ENCODE measurements around the gene RFPL2. TPM values are rescaled to one million over a fixed set of nuclear protein-coding genes. Genes with fewer than 3 reads are reported as not detected.
A peak's percentile ranks its signal among the peaks of the same experiment; 100 is the strongest.

Gene RFPL2
- 0.15 and 0.45 TPM in 2 replicates for total RNA-seq (2014; rRNA removed; shearing (Covaris generic))

DNA sequence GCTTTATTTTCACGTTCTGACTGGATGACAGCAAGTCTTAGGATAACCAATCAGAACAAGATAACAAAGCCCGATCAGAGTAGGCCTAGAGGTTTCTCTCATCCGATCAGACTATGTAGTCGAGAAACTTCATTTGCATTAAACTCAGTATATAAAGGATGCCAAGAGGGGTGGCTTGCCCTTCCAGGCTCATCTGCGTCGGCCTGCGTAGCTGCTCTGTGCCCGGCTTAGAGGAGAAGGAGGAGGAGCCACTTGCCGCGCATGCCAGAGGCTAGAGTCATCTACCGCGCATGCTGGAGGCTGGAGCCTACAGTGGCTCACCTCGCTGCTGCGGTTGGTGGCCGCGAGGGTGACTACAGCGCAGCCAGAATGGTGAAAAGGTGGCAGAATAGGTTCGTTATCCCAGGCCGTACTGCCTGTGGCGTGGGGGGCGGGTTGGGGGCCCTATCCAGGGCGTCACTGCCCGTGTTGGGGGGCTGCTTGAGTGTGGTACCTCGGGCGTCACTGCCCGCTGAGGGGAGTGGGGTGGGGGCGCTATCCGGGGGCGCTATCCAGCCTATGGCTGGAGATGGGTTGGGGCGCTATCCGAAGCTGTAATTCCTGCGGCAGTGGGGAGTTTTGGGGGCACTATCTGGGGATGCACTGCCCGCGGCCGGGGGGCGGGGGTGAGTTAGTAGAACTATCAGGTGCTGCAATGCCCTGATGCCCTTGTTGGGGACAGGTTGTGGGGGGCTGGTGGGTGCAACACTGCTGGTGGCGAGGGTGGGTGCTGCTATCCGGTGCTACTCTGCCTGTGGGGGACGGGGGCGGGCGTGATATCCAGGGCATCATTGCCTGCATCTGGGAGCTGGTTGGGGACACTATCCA is at the start of gene RFPL2:
RFPL2 (minus strand) TSS at position 218 of the 867 bp plus-strand sequence. CDS start 2,622 bp downstream, outside the sequence.
- H3K36me3 ChIP-seq (replicated peaks; ENCODE audit: control insufficient read depth, insufficient read depth, low read length): no peaks in the 10 kb centered on the region
- H3K4me3 ChIP-seq (ENCODE audit: insufficient read depth, low read depth, low read length): peak within 1 kb of the TSS; percentile 45
- DNase-seq: peak; percentile 84
- peaks cover 39% of the 10 kb centered on the region for H3K27me3 ChIP-seq (ENCODE audit: control insufficient read depth, insufficient read depth, low read length)

DNA sequence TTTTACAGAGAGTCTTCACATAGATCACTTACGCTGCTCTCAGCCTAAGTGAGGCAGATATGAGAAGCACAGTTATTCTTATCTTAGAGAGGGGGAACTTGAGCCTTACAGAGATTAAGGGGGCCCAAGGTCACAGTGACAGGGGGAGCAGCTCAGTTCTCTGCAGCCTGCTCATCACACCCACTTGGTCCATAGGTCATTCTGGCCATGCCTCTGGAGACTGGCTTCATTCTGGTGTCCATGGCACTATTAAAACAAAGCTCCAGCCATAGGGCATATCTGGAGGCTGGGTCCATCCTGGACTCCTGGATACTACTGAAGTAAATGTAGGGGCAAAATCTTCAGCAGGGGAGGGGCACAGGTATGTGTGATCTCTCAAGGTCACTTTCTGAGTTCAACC is 44.4 kb upstream of the RFPL2 start:
- no peak for DNase-seq
- Histone ChIP-seq H3K4me3 (ENCODE audit: insufficient read depth, low read depth, low read length) (no peak overlapping the region), H3K36me3 (replicated peaks; ENCODE audit: control insufficient read depth, insufficient read depth, low read length) (no peaks in the 10 kb centered on the region), H3K27me3 (ENCODE audit: control insufficient read depth, insufficient read depth, low read length) (no peaks in the 10 kb centered on the region)

DNA sequence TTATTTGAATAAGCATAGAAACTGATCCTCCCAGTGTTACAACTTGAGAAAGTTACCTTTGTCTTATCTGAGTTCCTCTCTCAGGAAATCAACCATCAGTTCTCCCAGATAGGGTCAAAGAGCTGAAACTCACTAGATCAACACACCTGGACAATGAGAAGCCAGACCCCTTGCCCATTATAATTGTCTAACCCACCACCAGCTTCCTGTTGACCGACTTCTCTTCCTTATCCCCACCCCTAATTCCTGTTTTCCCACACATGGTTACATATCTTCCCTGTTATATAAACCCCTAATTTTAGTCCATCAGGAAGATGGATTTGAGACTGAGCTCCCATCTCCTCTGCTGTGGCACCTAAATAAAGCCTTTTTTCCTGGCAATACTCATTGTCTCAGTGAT is 43.4 kb upstream of the RFPL2 start:
- no peak overlapping the region for H3K4me3 ChIP-seq (ENCODE audit: insufficient read depth, low read depth, low read length)
- no peaks in the 10 kb centered on the region for H3K27me3 ChIP-seq (ENCODE audit: control insufficient read depth, insufficient read depth, low read length)
- DNase-seq: no peak
- no peaks in the 10 kb centered on the region for H3K36me3 ChIP-seq (replicated peaks; ENCODE audit: control insufficient read depth, insufficient read depth, low read length)

- Histone ChIP-seq H3K4me3 (ENCODE audit: insufficient read depth, low read depth, low read length) (no peak overlapping the region), H3K27me3 (ENCODE audit: control insufficient read depth, insufficient read depth, low read length) (no peaks in the 10 kb centered on the region), H3K36me3 (replicated peaks; ENCODE audit: control insufficient read depth, insufficient read depth, low read length) (no peaks in the 10 kb centered on the region)
- no peak for DNase-seq
Measured at GRCh38 chr22:32246166-32246565, 41.3 kb upstream of the RFPL2 start.

- H3K4me3 ChIP-seq (ENCODE audit: insufficient read depth, low read depth, low read length): no peak overlapping the region
- no peak for DNase-seq
- no peaks in the 10 kb centered on the region for H3K36me3 ChIP-seq (replicated peaks; ENCODE audit: control insufficient read depth, insufficient read depth, low read length)
- no peaks in the 10 kb centered on the region for H3K27me3 ChIP-seq (ENCODE audit: control insufficient read depth, insufficient read depth, low read length)
Measured at GRCh38 chr22:32245042-32245441, 40.2 kb upstream of the RFPL2 start.

GRCh38 chr22:32244547-32244946 is 39.7 kb upstream of the RFPL2 start:
- Histone ChIP-seq H3K27me3 (ENCODE audit: control insufficient read depth, insufficient read depth, low read length) (no peaks in the 10 kb centered on the region), H3K4me3 (ENCODE audit: insufficient read depth, low read depth, low read length) (no peak overlapping the region), H3K36me3 (replicated peaks; ENCODE audit: control insufficient read depth, insufficient read depth, low read length) (no peaks in the 10 kb centered on the region)
- DNase-seq: no peak

DNA sequence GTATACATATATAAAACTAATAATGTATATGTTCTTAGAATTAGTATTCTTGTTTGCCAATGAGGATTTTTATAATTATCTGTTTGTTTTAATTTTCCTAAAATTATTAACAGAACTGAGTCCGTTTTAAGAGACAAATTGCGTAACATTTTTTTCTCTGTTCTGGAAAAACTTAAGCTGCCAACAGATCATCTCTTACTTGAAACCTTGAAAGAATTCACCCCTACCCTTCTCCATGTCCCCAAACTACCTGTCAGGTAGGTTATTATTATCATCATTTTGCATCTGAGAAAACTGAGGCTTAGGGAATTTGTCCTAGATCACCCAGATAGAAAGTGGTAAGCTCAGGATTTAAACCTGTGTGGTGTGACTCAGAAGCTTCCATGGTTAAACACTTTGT is 35.6 kb upstream of the RFPL2 start:
- Histone ChIP-seq H3K36me3 (replicated peaks; ENCODE audit: control insufficient read depth, insufficient read depth, low read length) (no peaks in the 10 kb centered on the region), H3K4me3 (ENCODE audit: insufficient read depth, low read depth, low read length) (no peak overlapping the region), H3K27me3 (ENCODE audit: control insufficient read depth, insufficient read depth, low read length) (no peaks in the 10 kb centered on the region)
- DNase-seq: no peak

DNA sequence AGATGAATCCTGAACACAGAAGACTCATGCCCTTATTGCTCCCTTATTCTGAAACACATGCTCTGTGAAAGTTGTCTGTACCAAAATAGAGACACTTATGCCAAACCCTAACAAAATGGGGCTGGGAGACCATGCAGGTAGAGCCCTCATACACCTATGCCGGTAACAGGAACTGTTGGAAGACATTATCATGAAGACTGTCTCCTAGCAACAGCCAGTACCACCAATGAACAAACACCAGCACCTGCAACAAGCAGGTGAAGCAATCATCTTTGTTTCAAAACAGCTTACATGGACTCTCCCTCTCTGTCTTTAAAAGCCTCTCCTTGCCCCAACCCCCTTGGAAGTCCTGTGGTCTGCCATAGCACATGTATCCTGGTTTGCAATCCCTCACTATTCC is 33.0 kb upstream of the RFPL2 start:
- Histone ChIP-seq H3K4me3 (ENCODE audit: insufficient read depth, low read depth, low read length) (no peak overlapping the region), H3K27me3 (ENCODE audit: control insufficient read depth, insufficient read depth, low read length) (no peaks in the 10 kb centered on the region), H3K36me3 (replicated peaks; ENCODE audit: control insufficient read depth, insufficient read depth, low read length) (no peaks in the 10 kb centered on the region)
- no peak for DNase-seq

GRCh38 chr22:32236970-32237369 is 32.1 kb upstream of the RFPL2 start:
- no peak overlapping the region for H3K4me3 ChIP-seq (ENCODE audit: insufficient read depth, low read depth, low read length)
- no peaks in the 10 kb centered on the region for H3K27me3 ChIP-seq (ENCODE audit: control insufficient read depth, insufficient read depth, low read length)
- no peak for DNase-seq
- no peaks in the 10 kb centered on the region for H3K36me3 ChIP-seq (replicated peaks; ENCODE audit: control insufficient read depth, insufficient read depth, low read length)

DNA sequence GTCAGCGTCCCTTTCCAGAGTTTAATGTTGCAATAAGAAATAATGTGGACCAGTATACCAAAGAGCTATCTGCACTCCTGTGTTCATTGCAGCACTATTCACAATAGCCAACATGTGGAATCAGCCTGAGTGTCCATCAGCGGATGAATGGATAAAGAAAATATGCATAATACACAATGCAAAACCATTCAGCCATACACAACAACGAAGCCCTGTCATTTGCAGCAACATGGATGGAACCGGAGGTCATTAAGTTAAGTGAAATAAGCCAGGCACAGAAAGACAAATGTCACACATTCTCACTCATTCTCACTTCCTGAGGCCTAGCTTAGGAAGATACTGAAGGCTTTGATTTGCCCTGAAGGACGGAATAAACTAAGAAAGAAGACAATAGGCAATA is 28.2 kb upstream of the RFPL2 start:
- no peak for DNase-seq
- no peaks in the 10 kb centered on the region for H3K27me3 ChIP-seq (ENCODE audit: control insufficient read depth, insufficient read depth, low read length)
- H3K36me3 ChIP-seq (replicated peaks; ENCODE audit: control insufficient read depth, insufficient read depth, low read length): no peaks in the 10 kb centered on the region
- no peak overlapping the region for H3K4me3 ChIP-seq (ENCODE audit: insufficient read depth, low read depth, low read length)

DNA sequence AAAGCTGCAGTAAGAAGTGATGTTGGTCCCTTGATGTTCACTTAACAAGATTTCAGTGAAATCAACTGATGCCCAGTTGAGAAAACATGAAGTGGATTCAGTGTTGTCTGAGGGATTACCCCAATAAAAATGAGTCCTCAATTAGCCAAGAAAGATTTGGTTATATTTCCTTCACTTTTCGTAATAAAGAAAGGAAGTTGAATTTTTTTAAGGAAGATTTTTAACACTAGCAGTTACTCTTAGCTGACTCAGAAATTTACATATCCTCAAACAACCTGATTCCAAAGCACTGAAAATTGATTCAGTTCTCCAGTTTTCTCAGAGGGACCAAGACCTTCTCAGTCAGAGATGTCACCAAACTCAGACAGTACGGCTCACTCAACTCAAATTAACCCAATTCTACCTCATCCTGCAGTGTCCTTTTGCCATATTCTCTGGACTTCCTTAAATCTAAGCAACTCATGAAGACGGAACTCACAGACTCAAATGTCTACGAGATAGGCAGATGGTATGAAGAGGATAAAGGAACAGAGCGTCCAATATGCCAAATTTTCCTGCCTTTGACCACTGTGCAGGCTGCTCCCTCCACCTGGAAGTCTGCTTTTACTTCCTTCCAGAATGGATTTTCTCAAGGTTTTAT is 27.4 kb upstream of the RFPL2 start:
- no peaks in the 10 kb centered on the region for H3K36me3 ChIP-seq (replicated peaks; ENCODE audit: control insufficient read depth, insufficient read depth, low read length)
- H3K27me3 ChIP-seq (ENCODE audit: control insufficient read depth, insufficient read depth, low read length): no peaks in the 10 kb centered on the region
- H3K4me3 ChIP-seq (ENCODE audit: insufficient read depth, low read depth, low read length): no peak overlapping the region
- no peak for DNase-seq

GRCh38 chr22:32226326-32227104 is 21.6 kb upstream of the RFPL2 start:
- H3K4me3 ChIP-seq (ENCODE audit: insufficient read depth, low read depth, low read length): no peak overlapping the region

DNA sequence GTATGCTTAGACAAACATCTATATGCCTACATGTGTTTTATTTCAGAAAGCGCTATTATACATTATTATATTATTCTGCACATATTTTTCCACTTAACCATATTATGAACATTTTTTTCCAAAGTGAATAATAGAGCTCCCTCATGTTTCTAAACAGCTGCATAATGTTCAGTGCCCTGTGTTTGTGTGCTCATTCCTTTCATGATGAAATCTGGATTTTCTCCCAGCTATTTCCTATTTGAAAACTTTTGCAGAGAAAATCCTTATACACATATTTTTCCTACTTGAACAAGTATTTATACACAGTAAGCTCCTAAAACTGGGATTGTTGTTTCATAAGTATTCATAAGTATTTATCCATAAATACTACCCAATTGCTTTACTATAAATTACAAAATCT is 18.1 kb upstream of the RFPL2 start:
- no peak overlapping the region for H3K4me3 ChIP-seq (ENCODE audit: insufficient read depth, low read depth, low read length)
- H3K36me3 ChIP-seq (replicated peaks; ENCODE audit: control insufficient read depth, insufficient read depth, low read length): no peaks in the 10 kb centered on the region
- no peak for DNase-seq
- H3K27me3 ChIP-seq (ENCODE audit: control insufficient read depth, insufficient read depth, low read length): no peaks in the 10 kb centered on the region

More at GRCh38 chr22:32226326-32227104, 21.6 kb upstream of the RFPL2 start:
- H3K36me3 ChIP-seq (replicated peaks; ENCODE audit: control insufficient read depth, insufficient read depth, low read length): no peaks in the 10 kb centered on the region
- DNase-seq: no peak
- no peaks in the 10 kb centered on the region for H3K27me3 ChIP-seq (ENCODE audit: control insufficient read depth, insufficient read depth, low read length)

DNA sequence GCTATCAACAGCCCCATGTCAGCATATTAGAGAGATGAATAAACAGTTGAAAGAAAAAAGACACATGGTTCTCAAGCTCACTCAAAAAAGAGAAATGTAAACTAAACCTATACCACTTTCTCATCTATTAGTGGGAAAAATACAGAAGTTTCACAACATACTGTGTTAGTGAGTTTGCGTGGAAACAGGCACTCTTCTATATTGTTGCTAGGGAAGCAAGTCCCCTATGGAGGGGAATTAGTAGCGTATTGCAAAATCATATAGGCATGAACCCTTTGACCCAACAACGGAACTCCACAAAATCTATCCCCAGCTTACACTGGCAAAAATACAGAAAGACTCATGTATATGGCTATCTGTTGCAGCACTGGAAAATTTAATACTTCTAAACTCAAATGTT is 14.2 kb upstream of the RFPL2 start:
- no peak for DNase-seq
- no peaks in the 10 kb centered on the region for H3K27me3 ChIP-seq (ENCODE audit: control insufficient read depth, insufficient read depth, low read length)
- H3K4me3 ChIP-seq (ENCODE audit: insufficient read depth, low read depth, low read length): no peak overlapping the region
- H3K36me3 ChIP-seq (replicated peaks; ENCODE audit: control insufficient read depth, insufficient read depth, low read length): no peaks in the 10 kb centered on the region

GRCh38 chr22:32218470-32218869 is 13.6 kb upstream of the RFPL2 start:
- no peak overlapping the region for H3K4me3 ChIP-seq (ENCODE audit: insufficient read depth, low read depth, low read length)
- H3K27me3 ChIP-seq (ENCODE audit: control insufficient read depth, insufficient read depth, low read length): no peaks in the 10 kb centered on the region
- no peak for DNase-seq
- H3K36me3 ChIP-seq (replicated peaks; ENCODE audit: control insufficient read depth, insufficient read depth, low read length): no peaks in the 10 kb centered on the region
